GM18499 (cell line): ENCODE data around the gene NSF.
"Not testable (repeated sequence)": the region's sequence is repeated elsewhere in the genome, so short reads cannot be mapped to it uniquely, and the experiment has no call there.

Source experiments
- ATAC-seq: cut with Tn5 transposase; IDR thresholded peaks from one replicate; pipeline ENCODE4 v1.9.1; 2021; ENCODE audit warnings: moderate number of reproducible peaks; ENCODE audit not compliant: insufficient read depth, unreplicated experiment

NSF gene

DNA sequence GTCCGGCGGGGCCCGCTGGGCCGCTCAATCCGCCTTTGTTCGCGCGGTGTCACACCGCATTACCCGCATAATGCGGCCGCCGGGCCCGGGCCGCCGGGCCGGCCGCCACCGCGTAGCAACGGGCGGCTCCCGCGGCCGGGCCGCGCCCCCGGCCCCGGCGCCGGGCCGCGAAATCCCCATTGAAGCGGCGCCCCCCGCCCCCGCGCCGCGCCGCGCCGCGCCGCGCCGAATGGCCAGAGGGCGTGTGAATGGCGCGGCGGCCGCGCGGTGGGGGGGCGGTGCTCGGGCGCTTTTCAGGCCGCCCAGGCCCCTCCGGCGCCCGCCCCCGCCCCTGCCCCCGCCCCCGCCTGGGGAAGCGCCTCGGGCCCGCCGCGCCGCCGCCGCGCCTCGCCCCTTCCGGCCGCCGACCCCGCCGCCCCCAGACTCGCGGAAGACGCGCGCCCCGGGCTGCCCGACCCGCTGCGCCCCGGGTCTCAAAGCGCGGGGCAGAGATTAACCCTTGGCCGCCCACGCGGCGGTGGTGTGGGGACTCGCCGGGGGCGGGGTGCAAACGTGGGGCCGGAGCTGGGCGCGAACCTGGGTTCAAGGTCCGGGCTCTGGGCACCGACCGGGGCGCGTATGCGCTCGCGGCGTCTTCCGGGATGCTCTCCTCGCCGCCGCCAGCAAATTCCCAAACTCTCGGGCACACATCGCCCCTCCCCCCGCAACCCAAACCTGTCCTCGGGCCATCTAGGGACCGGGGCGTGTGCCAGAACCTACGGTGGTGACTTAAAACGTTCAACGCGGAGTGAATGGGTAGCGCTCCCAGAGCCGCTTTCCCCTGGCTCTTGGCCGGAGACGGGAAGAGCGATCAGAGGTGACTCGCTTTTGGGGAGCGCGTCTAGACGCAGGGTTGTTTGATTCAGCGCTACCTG is 181.3 kb downstream of the NSF start:
- ATAC-seq: no peak

DNA sequence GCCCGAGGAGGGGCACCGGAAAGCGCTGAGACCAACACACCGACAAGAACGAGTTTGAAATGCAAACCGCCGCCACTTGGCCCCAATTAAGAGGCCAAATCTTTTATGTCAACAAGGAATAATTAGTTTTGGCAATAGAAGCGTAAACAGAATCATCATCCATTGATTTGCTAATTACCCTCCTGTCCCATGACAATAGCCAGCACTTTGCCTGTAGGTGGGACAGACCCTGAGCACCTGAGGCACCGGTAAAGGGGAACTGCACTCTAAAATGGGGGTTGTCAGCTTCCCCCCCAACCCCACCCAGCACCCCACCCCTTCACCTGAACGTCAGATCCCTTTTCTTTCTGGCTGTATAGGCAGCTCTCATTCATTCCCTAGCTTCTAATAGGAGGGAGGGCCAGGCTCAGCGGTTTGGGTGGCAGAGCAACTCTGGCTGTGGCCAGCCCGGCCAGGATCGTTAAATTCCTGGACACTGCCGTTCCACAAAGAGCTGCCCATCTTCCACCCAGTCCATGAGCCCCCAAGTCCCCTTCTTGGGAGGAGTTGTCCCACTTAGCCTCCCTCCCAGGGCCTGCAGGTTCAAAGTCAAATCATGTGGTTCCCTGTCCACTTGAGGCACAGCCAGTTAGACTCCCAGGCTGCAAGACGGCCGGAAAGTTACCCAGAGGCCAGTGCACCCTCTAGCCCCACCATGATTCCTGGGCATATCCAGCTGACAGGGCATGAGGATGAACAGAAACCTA is 182.2 kb downstream of the NSF start:
- no peak for ATAC-seq

DNA sequence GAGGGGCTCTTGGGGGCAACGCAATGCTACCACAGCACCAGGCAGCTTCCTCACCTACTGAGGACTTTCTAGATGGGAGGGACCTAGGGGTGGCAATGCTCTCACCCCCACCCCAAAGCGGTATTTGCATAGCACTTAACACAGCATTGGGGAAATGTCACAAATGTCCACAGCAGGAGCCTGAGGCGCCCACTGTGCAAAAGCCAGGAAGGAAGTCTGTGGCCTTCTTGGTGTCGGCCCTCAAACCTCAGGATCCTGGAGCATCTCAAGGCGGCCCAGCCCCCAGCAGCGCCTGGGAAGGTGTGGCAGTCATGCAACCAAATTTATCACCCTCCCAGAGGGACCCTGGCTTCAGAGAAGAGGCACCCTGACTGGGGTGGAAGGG is 182.7 kb downstream of the NSF start:
- no peak for ATAC-seq

DNA sequence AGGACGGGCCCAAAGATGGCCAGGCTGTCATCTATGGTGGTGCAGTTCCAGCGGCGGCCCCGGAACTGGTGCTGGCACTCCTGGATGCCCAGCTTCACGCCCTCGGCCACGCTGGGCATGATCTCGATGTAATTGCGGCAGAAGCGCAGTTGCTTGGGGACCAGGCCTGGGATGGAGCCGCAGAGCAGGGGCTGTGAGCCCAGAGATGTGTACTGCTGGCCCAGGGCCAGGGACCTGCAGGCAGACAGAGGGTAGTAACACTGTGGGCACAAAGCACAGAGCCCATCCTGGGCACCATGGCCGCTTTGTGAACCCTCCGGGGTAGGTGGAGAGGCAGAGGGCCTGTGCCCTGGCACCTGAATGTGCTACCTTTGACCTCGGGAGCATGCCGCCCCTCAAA is 183.2 kb downstream of the NSF start:
- no peak for ATAC-seq

DNA sequence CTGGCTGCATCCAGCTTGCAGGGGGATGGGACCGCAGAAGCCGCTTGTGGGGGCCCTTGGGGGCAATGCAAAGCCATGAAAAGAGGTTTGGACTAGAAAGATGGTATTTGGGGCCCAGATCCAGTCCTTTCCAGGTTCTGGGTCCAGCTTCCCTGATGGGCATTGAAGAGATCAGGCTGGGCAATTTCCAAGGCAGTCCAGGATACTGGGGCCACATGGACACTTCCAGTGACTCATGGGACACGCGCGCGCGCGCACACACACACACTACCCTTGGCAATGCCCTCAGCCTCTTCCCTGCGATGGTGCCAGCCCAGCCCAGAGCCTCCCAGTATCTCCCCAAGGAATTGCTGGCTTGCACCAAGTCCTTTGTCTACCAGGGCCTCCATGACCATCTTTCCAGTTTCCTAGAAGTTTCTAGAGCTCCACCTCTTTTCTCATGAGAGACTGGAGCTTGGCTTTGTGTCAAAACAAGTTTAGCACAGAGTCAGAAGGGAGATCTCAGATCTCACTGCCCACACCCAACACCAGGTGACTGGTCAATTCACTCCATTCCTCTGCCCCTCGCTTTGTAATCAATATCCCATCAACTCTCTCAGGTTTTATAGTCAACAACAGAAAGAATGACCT is 183.8 kb downstream of the NSF start:
- ATAC-seq: no peak

DNA sequence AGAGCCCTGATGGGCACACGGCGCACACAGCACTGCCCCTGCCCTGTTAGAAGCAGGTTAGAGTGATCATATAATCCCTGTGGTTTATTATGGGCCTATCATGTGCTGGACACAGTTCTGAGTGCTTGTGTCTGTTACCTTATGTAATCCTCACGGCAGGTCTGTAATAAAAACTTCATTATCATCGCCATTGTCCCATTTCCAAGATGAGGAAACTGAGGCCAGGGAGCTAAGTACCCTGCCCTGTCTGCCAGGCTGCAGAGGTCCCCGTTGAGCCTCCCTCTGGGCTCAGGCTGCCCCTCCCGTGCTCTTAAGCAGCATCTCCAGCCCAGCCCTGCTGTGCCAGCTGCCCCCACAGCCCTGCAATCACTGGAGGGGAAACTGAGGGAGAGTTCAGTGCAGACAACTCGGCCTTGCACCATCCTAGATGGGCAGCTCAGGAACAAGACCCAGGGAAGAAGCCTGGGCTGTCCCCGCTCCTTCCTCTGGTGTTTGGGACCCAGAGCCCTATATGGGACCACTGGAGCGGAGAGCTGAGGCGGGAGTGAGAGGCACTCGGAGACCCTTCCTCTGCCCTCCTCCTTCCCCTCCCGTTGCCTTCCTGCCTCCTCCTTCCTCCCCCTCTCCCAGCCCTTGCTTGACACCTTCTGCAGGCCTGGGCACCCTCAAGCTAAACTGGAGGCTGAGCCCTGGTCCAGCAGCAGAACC is 186.0 kb downstream of the NSF start:
- ATAC-seq: no peak

DNA sequence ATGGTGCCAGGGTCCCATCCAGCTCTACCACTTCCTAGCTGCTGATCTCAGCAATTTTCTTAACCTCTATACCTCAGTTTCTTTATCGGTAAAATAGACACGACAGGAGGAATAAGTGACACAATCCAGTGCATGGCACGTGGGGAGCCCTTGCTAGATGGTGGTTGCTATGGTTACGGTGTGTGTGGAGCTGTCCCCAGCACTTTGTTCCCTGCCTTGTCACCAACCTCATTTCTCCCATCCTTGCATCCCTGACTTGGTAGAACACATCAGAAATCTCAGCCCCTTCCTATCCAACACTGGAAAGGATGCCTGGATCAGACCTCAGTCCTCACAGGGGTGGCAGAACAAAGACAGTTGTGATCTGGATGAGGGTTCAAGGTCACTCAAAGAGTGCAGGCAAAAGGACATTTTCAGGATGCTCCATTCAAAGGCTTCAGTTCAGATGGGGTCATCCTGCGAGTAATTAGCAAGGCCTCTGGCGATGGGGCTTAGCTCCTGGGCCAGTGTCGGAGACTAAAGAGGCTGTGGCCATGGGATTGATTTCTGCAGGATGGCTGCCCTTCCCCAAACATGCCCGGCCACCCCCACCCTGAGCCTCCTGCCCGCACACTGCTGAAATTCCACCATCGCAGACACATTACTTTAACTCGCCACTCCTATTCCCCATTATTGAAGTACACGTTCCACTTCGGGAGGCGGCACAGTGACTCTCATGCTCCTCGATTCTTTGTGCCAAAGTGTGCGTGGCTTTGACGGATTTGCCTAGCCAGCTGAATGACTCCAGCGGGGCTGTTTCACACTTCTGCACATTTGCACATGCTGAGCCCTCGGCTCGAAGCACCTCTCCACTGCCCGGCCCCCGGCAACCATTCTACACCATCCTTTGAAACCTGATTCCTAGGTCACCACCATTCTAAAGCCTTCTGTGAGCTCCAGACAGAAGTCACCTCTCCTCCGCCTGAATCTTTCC is 187.8 kb downstream of the NSF start:
- no peak for ATAC-seq

DNA sequence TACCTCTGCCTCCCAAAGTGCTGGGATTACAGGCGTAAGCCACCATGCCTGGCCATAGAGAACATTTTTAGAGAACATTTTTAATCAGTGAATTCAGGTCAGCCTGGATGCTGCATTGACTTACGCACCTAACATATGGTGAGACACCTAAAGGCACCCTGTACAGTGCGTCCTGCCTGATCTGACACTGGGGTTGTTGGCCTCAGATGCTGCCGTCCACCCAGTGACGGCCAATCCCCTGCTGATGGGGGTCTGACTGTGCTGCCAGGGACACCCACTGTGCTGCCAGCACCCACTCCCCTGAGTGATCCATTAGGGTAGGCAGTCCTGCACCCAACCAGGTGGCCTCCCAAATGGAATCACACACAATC is 189.5 kb downstream of the NSF start:
- no peak for ATAC-seq

DNA sequence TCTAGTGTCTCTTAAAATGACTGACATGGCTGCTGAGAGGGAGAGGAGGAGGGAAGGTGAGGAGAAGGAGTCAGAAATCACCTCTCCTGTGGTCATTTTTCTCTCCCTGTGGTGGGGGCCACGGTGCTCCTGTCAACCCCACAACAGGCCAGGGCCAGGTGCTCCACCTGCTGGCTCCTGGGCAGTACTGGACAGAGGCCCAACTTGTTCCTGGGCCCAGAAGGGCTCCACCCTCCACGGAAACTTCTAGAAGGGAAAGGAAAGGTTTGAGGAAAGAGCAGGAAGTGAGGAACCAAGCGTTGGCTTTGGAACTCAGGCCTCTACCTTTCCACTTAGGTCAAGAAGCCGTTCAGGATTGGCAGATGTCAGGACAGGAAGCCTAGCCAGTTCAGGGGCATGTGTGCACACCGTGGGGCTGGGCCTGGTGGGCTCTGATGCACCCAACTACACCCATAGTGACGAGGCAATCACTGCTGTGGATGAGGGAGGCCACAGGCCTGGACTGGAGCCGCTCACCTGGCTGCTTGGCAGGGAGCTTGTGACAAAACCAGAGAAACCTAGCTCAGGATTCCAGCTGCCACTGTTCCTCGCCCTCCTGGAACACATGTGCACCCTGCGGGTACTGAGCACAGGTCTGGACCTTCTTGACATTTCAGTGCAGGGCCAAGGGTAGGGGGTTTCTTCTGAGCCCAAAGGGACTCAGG is 191.9 kb downstream of the NSF start:
- ATAC-seq: no peak

DNA sequence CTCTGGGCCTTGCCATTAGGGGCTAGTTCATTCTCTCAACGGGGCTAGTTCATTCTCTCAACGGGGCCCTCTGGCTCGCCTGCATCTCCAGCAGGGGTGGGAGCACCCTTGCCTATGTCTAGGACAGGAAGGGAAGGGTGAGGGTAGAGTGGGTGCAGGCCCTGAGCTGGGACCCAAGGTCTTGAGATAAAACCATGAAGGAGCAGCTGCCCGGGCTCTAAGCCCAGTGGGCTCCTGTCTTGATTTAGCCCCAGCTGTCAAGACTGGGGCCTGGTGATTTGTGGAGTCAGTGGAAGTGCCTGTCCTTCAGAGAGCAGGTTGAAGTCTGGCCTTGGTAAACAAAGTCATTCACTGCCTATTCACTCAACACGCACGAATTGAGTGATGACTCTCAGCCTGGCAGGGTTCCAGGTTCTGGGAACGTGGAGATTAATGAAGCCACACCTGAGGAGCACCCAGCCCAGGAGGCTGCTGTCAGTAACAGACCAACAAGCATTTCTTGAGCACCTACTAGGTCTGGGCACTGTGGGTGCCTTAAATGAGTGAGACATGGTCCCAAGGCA is 192.6 kb downstream of the NSF start:
- ATAC-seq: no peak

DNA sequence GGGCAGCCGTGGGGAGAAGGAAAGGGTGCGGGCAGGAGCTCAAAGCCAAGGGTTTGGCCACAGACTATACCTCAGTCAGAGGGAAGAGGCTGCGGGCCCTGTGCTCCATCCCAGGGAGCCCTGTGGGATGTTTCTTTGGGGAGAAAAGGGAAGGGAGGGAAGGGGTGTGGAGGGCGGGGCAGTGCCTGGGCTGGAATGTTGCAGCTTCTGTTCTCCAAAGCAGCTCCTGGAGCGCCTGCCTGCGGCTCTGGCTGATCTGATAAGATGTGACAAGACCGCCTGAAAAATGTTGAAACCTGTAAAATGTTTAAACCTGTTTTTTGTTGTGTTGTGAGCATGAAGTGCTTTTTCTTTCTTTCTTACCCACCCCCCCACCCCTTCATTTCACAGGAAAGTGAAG is 195.2 kb downstream of the NSF start:
- no peak for ATAC-seq

DNA sequence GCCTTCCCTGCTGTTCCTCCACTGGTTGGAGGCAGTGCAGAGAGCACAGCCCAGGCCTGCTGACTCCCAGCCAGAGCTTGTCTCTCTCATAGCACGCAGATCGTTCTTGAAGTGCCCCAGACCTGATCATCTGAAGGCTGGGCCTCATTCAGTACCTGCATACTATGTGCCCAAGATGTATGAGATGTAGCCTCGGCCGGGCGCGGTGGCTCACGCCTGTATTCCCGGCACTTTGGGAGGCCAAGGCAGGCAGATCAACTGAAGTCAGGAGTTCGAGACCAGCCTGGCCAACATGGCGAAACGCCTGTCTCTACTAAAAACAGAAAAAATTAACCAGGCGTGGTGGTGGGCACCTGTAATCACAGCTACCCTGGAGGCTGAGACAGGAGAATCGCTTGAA is 197.0 kb downstream of the NSF start:
- no peak for ATAC-seq

DNA sequence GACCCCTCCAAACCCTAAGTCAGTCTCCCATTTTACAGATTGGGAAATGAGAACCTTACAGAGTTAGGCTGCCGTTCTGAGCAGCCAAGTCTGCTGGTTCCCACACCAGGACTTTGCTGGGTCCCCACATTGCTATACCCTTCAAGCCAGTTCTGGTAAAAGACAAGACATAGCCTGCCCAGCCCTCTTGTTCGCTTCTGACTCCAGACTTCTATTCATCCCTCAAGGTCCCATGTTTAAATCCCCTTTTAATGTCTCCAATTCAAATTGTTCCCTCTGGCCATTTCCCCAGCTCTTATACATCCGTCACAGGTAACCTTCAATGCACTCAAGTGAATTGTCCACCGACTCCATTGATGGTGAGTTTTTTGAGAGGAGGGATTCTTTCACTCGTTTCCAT is 197.8 kb downstream of the NSF start:
- no peak for ATAC-seq

DNA sequence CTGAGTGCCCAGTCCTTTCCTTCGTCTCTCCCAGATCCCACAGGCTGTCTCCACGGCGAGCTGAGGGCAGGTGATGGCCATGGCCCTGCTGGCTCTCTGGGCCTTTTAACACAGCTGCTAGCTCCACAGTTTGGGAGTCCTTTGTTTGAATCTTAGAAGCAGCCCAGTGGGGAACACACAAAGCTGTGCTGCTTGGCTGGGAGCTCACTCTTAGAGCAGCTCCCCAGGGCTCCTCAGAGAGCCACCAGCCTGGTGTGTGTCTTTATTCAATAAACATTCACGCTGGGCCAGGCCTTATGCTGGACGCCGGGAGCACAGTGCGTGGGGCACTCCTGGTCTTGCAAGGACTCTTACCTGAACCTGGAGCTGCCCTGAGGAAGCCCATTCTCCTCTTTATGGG is 198.3 kb downstream of the NSF start:
- ATAC-seq: no peak

DNA sequence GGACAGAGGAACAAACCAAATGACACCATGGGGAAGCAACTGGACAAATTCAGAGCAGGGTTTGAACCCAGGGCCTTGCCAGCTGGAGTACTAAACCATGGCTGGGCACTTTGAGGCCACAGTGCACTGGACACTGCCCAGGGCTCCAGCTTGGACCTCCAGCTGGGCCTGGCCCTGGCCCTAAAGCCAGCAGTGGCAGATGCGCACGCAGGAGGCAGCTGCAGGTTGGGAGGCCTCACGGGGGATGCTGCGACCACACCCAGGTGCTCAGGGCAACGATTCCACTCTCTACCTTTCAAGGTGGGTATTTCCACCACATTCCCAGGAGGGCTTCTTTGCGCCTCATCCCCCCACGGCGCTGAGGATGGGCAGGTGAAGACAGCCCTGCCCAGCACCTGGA is 199.1 kb downstream of the NSF start:
- ATAC-seq: no peak

DNA sequence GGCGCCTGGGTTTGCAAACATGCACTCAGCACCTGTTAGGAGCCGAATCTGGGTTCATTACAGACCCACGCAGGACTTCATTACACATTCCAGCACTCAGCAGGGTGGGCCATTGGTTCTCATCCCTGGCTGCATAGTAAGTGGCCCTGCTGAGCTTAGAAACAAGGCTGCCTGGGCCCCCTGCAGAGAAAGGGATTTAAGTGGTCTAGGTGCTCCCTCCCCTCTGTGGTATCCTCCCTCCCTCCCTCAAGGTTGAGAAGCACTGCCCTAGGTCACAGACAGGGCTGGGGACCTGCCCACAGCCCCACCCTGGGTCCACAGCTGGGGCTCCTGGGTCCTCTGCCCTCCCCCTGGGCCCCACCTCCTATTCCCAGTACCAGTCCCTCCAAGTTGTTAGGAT is 199.7 kb downstream of the NSF start:
- no peak for ATAC-seq

DNA sequence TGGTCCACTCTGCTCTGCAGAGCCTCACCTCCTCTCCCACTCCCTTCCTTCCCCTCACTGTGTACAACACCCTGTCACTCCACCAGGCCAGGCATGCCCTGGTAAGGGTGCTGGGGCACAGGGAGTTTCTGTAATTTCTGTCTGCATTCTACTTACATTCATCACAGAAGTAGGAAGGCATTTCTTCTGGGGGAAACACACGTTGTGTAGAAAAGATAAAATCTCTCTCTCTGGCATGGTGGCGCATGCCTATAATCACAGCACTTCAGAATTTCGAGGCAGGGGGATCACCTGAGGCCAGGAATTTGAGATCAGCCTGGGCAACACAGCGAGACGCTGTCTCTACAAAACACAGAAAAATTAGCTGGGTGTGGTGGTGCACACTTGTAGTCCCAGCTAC is 201.1 kb downstream of the NSF start:
- ATAC-seq: no peak

DNA sequence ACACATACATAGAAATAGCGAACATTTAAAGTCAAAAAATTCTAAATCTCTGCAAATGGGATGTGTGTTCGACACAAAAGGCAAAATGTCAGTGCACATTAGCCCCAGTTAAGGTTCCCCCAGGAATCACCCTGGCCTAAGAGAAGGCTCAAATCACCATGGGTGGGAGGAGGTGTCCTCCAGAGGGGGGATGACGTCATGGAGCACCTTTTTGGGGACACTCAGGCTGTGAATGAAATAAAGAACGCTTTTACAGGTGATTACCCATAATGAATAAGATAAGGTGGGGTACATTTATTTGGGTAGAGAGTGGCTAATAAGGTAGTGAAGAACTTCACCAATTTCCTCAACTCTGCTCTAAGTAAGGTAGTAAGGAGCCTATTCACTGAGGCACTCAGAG is 201.6 kb downstream of the NSF start:
- no peak for ATAC-seq

DNA sequence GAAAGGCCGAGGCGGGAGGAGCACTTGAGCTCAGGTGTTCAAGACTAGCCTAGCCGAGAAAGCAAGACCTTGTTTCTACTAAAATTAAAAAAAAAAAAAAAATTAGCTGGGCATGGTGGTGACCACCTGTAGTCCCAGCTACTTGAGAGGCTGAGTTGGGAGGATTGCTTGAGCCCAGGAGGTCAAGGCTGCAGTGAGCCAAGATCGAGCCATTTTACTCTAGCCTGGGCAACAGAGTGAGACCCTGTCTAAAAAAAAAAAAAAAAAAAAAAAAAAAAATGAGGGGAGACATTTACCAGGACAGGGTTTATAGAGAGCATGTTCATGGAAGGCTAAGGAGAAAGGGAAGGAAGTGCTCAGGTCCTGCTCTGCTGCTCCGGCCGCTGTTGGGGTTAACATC is 202.6 kb downstream of the NSF start:
- ATAC-seq: not testable (repeated sequence)
